ENCODE measurements around the gene REEP6.

REEP6 gene

GRCh38 chr19:1457031-1457739 is 33.8 kb upstream of the REEP6 start:
- peak; percentile 44 for DNase-seq

DNA sequence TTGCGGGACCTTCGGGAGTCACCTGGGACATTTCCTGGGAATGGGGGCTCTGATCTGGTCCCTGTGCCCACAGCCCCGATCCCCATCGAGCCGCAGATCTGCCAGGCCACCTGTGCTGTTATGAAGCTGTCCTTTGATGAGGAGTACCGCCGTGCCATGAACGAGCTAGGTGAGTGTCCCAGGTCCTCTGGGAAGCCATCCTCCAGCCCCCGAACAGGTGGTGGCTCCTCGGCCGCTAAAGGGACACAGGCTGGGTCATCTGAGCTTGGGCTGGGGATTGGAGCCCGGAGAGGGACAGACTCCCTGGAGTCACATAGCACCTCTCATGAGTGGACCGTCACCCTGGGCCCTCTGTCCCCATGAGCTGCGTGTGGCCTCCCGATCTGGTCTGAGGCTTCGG is 33.1 kb upstream of the REEP6 start:
- DNase-seq, result no peak

DNA sequence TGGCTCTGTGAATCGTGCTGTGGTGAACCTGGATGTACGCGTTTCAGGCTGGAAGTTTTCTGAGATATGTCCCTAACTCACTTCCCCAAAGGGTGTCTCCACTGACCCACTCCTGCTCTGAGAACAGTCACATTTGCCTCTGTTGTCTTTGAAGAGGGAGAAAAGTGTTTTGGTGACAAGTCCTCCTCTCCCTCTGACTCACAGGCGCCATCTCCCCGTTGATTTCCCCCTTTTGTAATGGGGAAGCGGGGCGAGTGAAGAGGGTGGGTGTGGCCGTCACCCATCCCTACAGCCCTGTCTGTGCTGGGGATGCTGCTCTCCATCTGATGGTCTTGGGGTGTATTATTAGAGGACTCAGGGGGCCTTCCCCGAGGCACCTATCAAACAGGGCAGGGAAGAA is 31.5 kb upstream of the REEP6 start:
- no peak for DNase-seq

DNA sequence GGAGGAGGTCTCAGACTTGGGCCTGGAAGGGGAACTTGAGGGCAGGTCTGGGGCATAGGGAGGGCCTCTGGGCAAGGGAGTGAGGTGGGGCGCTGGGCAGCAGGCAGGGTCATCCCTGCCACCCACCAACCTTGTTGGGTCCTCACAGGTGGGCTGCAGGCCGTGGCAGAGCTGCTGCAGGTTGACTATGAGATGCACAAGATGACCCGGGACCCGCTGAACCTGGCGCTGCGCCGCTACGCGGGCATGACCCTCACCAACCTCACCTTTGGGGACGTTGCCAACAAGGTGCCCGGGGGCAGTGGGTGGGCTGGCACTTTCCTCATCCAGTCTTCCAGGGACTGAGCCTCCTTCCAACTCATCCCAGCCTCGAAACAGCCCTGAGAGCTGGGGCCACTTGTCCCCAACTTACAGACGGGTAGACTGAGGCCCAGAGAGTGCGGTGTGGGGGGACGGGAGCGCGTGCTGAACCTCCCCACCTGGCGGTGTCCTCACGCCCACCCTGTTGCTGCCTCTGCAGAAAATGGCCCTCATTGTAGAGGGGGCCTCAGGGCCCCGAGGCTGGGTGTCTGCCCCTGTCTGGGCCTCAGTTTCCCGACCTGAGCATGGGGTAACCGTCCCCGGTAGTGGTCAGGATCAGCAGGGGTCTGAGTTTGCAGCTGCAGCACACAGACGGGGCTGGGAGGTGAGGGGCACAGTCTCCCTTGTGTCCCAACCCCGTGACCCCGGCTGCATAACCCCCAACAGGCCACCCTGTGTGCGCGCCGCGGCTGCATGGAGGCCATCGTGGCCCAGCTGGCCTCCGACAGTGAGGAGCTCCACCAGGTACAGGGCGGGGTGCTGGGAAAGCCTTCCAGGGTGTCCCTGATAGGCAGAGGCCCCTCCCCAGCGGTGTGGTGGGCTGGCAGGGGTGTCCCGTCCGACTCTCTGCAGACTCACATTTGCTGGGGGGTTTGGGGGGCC is 30.7 kb upstream of the REEP6 start:
- DNase-seq, result no peak

DNA sequence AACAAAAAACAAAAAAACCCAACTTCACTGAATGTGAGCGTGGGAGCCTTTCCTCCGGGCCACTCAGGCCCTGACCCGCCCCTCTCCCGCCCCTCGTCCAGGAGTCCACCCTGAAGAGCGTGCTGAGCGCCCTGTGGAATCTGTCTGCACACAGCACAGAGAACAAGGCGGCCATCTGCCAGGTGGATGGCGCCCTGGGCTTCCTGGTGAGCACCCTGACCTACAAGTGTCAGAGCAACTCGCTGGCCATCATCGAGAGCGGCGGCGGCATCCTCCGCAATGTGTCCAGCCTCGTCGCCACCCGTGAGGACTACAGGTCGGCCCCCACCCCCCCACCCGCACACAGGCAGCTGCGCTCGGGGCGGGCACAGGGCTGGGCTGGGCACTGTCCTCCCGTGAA is 29.1 kb upstream of the REEP6 start:
- DNase-seq, result no peak

DNA sequence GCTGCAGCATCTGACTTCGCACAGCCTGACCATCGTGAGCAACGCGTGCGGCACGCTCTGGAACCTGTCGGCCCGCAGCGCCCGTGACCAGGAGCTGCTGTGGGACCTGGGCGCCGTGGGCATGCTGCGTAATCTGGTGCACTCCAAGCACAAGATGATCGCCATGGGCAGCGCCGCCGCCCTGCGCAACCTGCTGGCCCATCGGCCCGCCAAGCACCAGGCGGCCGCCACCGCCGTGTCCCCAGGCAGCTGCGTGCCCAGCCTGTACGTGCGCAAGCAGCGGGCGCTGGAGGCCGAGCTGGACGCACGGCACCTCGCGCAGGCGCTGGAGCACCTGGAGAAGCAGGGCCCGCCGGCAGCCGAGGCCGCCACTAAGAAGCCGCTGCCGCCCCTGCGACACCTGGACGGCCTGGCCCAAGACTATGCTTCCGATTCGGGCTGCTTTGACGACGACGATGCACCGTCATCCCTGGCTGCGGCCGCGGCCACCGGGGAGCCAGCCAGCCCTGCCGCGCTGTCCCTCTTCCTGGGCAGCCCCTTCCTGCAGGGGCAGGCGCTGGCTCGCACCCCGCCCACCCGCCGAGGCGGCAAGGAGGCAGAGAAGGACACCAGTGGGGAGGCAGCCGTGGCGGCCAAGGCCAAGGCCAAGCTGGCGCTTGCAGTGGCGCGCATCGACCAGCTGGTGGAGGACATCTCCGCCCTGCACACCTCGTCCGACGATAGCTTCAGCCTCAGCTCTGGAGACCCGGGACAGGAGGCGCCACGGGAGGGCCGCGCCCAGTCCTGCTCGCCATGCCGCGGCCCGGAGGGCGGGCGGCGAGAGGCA is 25.6 kb upstream of the REEP6 start:
- no peak for DNase-seq

GRCh38 chr19:1466018-1466460 is 24.9 kb upstream of the REEP6 start:
- no peak for DNase-seq

DNA sequence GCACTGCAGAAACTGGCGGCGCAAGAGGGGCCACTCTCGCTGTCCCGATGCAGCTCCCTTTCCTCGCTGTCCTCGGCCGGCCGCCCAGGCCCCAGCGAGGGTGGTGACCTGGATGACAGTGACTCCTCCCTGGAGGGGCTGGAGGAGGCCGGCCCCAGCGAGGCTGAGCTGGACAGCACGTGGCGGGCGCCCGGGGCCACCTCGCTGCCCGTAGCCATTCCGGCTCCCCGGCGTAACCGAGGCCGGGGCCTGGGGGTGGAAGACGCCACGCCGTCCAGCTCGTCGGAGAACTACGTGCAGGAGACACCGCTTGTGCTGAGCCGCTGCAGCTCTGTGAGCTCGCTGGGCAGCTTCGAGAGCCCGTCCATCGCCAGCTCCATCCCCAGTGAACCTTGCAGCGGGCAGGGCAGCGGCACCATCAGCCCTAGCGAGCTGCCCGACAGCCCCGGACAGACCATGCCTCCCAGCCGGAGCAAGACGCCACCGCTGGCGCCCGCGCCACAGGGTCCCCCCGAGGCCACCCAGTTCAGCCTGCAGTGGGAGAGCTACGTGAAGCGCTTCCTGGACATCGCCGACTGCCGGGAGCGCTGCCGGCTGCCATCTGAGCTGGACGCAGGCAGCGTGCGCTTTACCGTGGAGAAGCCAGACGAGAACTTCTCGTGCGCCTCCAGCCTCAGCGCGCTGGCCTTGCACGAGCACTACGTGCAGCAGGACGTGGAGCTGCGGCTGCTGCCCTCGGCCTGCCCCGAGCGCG is 24.3 kb upstream of the REEP6 start:
- DNase-seq, result no peak

DNA sequence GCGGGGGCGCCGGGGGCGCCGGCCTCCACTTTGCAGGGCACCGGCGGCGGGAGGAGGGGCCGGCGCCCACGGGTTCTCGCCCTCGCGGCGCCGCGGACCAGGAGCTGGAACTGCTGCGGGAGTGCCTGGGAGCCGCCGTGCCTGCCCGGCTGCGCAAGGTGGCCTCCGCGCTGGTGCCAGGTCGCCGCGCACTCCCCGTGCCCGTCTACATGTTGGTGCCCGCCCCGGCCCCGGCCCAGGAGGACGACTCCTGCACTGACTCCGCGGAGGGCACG is 23.8 kb upstream of the REEP6 start:
- no peak for DNase-seq

GRCh38 chr19:1467490-1468273 is 23.3 kb upstream of the REEP6 start:
- no peak for DNase-seq

- no peak for DNase-seq
Observed at GRCh38 chr19:1468274-1468820, 22.6 kb upstream of the REEP6 start.

GRCh38 chr19:1468821-1469254 is 22.1 kb upstream of the REEP6 start:
- DNase-seq, result no peak

- no peak for DNase-seq
Observed at GRCh38 chr19:1469255-1470054, 21.5 kb upstream of the REEP6 start.

GRCh38 chr19:1470055-1470304 is 21.0 kb upstream of the REEP6 start:
- no peak for DNase-seq

- no peak for DNase-seq
Observed at GRCh38 chr19:1470305-1471009, 20.5 kb upstream of the REEP6 start.

GRCh38 chr19:1471010-1471514 is 19.9 kb upstream of the REEP6 start:
- DNase-seq, result no peak

- DNase-seq, result no peak
Observed at GRCh38 chr19:1471515-1472160, 19.3 kb upstream of the REEP6 start.

GRCh38 chr19:1472231-1473084 is 18.5 kb upstream of the REEP6 start:
- no peak for DNase-seq
